GM18507 (cell line): ENCODE measurements around the gene GRIN3B.
A peak's percentile ranks its signal among the peaks of the same experiment; 100 is the strongest.

ENCODE experiments used
- DNase-seq: peaks from one replicate; pipeline ENCODE4 v3.0.0; 2011; ENCODE audit warnings: low read depth; ENCODE audit not compliant: insufficient read length; ENCODE audit errors: extremely low spot score
- FAIRE-seq: peaks from 2 replicates; lab custom pipeline; 2011; peaks lifted over from hg19 to GRCh38; lab: Jason Lieb, UNC

The GRIN3B gene

DNA sequence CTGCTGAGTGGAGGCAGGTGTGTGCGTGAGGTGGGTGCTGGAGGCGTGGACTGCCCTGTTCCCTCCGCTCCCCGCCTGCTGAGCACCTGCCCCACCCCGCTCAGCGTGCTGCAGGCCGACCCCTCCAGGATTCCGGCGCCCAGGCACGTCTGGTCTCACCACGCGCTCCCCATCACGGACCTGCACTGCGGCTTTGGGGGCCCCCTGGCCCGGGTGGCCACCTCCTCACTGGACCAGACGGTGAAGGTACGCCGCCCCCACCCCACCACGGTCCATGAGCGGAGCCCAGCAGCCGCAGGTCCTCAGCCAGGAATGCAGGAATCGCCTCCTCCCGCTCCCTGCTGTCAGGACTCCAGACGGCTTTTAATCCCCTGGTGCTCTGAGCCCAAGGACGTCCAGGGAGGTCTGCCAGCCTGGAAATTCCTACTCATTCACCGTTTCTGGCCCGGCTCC, 10.1 kb upstream of the GRIN3B start:
- FAIRE-seq (no peak), DNase-seq (no peak)

- no peak for FAIRE-seq
- DNase-seq: no peak
Observed at GRCh38 chr19:990746-991145, 9.5 kb upstream of the GRIN3B start.

DNA sequence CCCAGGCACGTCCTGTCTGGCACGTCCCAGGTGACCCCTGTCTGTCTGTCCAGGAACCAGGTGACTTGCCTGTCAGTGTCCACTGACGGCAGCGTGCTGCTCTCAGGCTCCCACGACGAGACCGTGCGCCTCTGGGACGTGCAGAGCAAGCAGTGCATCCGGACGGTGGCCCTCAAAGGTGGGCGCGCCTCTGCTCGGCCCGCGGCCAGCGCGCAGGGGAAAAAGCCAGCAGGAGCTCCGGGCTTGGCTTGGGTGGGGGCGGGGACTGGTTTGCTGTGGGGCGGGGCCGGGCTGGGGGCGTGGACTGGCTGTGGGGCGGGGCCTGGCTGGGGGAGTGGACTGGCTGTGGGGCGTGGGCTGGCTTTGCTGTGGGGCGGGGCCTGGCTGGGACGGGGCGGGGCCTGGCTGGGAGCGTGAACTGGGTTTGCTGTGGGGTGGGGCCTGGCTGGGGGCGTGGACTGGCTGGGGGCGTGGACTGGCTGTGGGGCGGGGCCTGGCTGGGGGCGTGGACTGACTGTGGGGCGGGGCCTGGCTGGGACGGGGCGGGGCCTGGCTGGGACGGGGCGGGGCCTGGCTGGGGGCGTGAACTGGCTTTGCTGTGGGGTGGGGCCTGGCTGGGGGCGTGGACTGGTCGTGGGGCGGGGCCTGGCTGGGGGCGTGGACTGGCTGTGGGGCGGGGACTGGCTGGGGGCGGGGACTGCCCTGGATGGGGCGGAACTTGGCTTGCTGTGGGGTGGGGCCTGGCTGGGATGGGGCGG, 8.9 kb upstream of the GRIN3B start:
- DNase-seq (no peak), FAIRE-seq (no peak)

- FAIRE-seq (no peak), DNase-seq (no peak)
Observed at GRCh38 chr19:991932-992669, 8.1 kb upstream of the GRIN3B start.

GRCh38 chr19:992670-993055, 7.6 kb upstream of the GRIN3B start:
- FAIRE-seq: no peak

DNA sequence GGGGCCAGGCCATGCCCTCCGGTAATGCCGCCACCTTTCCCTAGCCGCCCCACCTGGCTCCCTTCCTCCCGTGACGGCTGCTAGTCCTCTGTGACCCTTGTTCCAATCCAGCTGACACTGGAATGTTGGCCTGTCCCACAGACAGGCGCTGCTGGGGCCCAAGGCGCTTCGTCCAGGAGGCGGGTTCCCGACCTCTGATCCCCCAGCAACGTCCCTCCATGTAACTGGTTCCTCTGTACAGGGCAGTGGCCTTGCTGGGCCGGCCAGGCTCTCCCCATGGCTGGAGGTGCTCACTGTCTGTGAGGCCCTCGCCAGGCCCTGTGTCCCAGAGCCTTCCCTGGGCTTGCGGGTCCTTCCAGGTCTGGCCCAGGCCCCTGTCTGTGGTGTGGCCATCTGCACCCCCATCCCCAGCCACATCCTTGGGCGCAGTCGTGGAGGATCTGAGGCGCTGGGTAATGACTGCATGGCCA, 6.8 kb upstream of the GRIN3B start:
- DNase-seq (no peak), FAIRE-seq (no peak)

More at GRCh38 chr19:992670-993055, 7.6 kb upstream of the GRIN3B start:
- no peak for DNase-seq

DNA sequence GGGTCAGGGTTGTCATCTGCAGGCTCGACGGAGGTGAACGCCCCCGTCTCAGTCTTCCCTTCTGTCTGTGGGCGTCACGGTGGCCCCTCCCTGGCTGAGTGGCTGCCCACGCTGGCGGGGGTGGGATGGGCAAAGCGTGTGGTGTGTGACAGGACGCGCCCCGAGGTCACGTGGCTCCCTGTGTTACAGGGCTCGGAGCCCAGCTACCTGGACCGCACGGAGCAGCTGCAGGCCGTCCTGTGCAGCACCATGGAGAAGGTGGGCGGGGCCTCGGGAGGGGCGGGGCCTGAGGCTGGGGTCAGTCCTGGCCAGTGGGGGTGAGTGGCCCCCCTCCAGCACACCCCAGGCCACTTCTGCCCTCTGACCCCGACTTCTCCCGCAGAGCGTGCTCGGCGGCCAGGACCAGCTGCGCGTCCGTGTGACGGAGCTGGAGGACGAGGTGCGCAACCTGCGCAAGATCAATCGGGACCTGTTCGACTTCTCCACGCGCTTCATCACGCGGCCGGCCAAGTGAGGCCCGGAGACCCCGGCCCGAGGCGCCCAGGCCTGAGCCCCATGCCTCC, 6.3 kb upstream of the GRIN3B start:
- no peak for DNase-seq
- FAIRE-seq: no peak

DNA sequence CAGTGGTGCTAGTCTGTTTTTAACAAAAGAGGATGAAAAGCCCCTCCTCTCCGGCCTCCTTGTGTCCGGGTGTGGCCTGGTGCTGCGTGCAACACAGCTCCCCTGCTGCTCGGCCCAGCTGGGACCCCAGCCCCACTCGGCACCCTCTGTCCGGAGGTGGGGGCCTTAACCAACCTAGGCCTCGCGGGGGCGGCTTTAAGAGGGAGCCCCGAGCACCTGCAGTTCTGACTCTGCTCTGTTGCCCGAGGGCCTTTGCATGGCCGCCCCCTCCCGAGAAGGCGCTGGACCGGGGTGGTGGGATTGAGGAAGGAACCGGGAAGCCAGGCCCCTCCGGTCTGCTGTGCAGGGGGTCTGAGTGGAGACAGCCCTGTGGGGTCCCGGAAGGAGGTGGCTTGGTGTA, 5.7 kb upstream of the GRIN3B start:
- DNase-seq (no peak), FAIRE-seq (no peak)

GRCh38 chr19:995051-995827, 5.0 kb upstream of the GRIN3B start:
- FAIRE-seq: no peak
- DNase-seq: no peak

- DNase-seq: peak; percentile 43
- peak; percentile 59 for FAIRE-seq
Observed at GRCh38 chr19:996051-996838, 4.0 kb upstream of the GRIN3B start.

DNA sequence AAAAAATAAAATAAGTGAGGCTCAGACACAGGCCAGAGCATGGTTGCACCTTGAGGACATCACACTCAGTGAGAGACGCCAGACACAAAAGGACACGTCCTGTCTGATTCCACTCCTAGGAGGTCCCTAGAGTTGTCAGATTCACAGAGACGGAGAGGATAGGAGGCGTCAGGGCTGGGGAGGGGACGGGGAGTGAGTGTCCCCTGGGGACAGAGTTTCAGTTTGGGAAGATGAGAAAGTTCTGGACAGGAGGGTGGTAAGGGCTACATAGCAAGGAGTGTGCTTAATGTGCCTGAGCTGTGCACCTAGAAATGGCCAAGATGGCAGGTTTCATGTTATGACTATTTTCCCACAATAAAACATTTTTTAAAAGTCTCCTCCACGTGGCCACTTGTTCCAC, 2.2 kb upstream of the GRIN3B start:
- DNase-seq (no peak), FAIRE-seq (no peak)

- no peak for FAIRE-seq
Observed at GRCh38 chr19:999379-999719, 870 bp upstream of the GRIN3B start.

DNA sequence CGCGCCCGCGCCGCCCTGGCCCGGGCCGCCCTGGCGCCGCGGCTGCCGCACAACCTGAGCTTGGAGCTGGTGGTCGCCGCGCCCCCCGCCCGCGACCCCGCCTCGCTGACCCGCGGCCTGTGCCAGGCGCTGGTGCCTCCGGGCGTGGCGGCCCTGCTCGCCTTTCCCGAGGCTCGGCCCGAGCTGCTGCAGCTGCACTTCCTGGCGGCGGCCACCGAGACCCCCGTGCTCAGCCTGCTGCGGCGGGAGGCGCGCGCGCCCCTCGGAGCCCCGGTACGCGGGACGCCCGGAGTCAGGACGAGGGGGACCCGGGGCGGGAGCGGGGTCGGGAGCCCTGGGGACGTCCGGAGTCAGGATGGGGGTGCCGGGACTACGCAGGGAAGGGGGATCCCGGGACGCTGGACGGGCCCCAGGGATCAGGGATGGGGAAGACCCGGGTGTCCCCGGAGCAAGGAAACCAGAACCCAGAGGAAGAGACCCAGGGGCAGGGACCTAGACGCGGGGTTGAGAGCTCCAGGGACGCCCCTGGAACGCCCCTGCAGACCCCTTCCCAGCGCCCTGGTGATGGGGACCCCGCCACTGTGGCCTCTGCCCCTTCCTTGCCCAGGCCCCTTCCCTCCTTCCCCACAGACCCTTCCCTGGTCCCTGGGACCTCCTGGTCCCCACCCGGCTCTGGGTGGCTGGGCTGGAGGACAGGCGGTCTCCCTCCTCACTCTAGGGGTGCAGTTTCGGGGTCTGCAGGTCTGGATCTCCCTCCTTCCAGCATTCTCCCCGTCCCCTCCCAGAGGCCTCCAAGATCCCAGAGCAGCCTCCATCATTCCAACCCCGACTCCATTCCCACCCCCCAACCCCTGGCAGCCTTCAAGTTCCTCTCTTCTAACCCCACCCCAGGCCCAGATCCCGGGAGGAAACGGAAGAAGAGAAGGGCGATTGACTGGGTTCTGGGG, 645 bp downstream of the GRIN3B start:
- no peak for FAIRE-seq
- DNase-seq: no peak

More at GRCh38 chr19:999379-999719, 870 bp upstream of the GRIN3B start:
- no peak for DNase-seq

DNA sequence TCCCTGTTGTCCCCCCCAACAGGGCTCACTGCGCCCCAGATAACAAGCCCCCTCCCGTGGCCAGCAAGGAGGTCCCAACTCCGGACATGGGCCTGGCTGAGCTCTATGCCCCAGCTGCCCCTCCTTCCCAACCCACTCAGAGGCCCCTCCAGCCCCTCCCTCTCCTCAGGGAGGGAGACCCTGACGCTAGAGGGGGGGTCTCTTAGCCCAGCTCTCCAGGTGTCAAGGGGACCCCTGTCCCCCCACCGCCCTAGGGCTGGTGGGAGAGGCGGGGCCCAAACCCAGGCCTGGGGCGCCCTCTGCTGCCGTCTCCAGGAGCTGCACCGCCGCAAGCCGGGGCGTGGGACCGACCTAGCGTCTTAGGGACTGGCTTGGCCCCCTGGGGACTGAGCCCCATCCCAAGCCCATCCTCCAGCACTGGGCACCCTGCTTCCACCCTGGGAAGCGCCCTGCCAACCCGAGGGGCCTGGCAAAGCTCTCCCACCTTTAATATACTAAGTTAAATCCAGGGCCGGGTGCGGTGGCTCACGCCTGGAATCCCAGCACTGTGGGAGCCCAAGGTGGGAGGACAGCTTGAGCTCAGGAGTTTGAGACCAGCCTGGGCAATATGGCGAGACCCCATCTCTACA, 1.4 kb downstream of the GRIN3B start:
- peak; percentile 56 for DNase-seq

GRCh38 chr19:1002600-1002999, 2.4 kb downstream of the GRIN3B start:
- no peak for DNase-seq
- FAIRE-seq: no peak

More for the DNA sequence above, 1.4 kb downstream of the GRIN3B start:
- peak; percentile 36 for FAIRE-seq

GRCh38 chr19:1003283-1003682, 3.1 kb downstream of the GRIN3B start:
- FAIRE-seq (no peak), DNase-seq (no peak)

GRCh38 chr19:1004204-1004802, 4.1 kb downstream of the GRIN3B start:
- no peak for DNase-seq
- FAIRE-seq: no peak
